Measurements from ENCODE around the gene CNTN4.

Gene CNTN4

DNA sequence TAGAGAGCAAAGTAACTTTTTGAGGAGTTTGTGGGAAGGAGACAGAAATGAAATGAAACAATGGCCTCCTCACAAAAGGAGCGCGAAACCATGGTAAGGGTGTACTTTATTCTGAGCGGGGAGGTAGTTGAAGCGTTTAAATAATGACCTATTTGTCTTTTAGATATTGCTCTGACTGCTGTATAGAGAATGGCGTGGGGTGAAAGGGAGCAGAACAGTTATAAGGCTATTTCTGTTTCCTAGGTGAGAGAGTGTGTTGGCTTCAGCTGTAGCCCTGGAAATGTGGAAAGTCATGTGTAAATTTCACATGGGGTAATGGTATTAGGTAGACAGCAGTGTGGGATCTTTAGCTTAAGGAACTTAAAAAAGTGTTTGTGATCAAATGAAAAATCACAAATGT is 54.9 kb downstream of the CNTN4 start:
- DNase-seq = no peak

DNA sequence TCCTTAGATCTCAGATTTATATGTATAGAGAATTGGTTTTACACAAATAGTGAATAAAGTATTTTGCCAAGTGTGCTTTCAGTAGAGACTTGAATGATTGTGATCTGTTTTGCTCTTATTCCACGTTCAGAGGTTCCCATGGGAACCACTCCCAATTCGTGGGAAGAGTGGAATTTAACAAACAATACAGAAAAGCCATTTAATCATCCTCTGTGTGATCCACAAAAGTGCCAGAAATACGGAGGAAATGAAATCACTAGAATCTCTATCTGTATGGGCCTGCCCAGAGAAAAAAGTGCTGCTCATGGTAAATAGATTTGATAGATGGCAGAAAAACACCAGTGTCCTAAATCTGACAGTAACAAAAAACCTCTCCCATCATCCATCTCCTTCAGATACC is 56.0 kb downstream of the CNTN4 start:
- DNase-seq = no peak

DNA sequence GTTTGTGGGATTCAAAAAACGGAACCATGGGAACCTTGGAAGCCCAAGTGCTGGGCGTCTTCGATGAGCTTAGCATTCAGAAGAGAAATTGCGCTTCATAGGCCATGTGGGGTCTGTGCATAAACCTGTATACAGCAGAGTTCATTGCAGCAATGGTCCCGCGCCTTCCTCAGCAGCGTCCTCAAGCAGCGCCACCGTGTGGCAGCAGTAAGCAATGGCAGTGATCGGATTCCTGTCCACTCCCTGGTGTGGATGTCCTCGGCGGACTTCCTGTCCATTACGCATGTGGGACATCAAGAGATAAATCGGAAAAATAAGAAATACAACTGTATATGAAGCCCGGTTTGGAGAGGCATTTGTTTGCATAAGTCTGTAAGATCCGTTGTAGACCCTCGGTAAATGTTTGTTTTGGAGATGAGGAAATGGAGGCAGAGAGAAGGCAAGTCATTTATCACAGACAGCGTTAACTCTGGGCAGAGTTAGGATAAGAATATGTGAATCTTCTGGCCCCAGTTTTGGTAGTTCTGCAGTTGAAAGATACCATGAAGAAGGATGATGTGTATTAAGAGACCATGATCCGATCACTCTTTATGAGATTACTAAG is 57.7 kb downstream of the CNTN4 start:
- peak; percentile 5 to 7 for DNase-seq

DNA sequence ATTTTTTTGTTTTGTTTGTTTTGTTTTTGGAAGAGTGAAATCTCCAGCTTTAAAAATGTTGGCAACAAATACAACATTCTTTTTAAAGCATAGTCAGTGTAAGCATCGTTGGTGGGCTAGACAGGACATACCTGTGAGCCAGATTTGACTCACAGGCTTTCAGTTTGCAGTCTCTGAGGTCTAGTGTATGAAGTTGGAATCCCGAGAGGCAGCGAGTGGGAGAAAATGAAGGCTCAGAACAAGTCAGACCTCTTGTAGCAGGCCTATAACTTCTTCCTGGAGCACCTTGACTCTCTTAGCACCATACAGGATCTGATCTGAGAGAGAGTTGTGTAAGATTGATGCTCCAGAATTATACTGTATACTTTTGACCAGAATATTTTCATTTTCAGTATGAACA is 60.2 kb downstream of the CNTN4 start:
- DNase-seq = no peak

DNA sequence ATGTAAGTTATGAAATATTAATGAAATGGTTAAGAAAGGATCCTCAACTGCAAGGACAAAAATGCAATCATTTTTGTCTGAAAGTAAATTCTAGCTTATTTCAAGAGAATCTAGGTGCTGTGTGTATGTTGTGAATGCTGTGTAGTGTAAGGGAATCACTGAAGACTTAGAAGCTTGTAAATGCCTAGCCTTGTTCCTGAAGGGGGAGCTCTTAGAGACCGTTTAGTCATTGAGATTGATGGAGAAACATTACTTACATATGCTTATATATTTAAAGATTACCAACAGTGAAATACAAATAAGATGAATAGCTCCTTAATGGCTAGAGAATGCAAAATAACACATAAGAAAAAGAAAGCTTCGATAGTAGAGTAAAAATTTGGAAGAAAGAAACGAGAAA is 67.9 kb downstream of the CNTN4 start:
- no peak for DNase-seq

DNA sequence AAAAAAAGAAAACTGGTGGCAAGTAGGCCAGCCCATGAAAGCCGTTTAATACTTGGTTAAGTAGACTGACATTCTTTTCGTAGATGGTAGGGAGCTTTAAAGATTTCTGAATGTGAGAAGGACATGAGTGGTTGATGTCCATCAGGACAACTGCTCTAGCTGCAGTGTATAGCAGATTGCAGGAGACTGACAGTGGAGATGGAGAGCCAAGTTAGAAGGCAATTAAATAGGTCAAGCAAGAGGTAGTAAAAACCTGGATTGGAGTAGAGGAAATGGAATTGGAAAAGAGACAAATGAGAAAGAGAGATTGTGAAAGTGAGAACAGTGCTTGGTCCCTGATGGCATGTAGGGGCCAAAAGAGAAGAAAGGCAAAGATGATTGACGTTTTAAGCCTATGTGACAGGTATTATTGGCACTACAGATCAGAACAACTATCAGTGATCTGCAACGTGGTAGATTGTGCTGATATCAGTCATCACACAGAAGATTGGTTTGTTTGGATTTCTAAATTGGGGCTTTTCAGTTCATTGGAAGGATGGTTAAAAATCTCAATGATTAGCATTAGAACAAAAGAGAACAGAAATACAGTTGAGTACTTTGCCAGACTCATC is 74.0 kb downstream of the CNTN4 start:
- no peak for DNase-seq

DNA sequence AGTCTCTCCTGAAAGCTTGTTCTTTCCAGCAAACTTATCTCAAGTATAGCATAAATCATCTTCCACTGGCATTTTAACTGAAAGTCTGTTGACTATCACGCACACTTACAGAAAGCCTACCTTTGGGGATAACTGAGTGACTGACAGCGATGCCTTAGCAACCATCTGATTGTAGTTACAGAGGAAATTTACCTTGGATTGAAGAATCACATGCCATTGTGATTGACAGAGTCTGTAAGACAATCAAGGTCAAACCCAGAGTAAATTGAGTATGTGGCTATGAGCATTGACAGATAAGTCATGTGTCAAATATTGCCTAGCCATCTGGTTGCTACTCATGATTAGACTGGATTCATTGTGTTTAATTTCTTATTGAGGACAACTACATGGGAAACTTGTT is 82.0 kb downstream of the CNTN4 start:
- no peak for DNase-seq

DNA sequence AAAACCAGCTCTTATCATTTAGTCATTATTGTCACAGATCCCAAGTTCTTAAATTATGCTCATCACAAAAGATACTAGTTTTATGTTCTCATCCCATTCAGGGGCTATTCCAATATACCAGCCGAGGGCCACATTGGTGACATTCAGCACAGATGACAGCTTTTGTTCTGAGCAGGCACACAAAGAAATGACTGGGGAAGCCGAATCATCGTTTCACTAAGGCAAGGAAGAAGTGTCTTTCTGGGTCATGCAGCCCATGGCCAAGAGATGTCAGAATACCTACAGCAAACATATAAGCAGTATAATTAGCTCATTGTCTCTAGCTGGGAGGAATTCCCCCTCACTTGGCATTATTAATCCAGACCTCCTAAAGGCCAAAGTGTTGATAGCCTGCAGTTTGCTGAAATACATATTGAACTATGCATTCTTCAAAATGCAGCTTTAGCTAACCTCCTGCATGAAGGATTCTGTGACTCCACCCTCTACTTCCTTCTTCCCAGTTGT is 100.2 kb downstream of the CNTN4 start:
- no peak for DNase-seq

DNA sequence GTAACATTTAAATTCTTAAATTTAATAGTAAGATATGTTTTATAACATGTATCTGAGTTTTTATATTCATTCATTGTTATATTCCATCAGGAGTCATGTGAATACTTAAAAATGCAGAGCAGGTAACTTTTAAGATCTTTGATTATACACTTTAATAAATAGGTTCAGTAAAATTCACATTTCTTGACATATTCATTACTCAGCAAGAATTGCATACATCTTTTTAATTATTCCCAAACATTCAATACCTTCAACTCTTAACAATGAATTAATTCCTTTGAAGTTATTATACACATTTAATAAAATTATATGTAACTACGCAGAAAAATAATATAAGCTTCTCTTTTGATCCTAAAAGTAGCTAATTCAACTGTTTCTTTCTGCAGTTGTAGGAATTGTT is 105.4 kb downstream of the CNTN4 start:
- no peak for DNase-seq

DNA sequence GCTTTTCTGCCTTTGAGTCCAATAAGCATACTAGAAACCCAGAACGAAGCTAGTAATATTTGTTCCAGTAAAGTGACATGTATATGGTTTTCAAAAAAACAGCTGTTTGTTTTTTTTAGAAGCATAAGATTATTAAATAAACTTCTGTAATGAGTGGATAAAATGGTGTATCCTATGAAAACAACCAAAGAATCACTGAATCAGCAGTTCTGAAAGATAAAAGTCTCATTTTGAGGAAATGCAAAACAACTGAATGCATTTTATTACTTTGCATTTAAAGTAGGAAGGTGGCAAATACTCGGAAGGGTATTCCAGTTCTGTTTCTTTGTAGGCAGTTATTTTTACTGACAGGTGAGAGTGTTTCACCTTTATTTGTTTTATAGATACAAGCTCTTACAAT is 107.0 kb downstream of the CNTN4 start:
- no peak for DNase-seq

DNA sequence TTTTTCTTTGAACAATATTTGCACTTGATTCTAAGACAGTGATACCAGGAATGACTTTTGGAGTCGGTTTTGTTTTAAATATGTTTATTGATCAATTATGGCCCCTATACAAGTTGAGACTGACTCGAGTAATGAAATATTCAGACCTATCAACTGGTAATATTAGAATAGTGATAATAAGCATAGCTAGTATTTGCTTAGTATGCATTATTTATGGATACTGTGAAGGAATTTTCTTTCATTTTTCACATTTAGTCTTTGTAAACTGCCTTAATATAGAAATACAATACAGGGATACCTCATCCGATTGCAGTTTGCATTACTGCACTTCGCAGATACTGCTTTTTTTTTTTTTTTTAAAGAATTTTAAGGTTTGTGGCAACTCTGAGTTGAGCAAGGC is 107.9 kb downstream of the CNTN4 start:
- no peak for DNase-seq

DNA sequence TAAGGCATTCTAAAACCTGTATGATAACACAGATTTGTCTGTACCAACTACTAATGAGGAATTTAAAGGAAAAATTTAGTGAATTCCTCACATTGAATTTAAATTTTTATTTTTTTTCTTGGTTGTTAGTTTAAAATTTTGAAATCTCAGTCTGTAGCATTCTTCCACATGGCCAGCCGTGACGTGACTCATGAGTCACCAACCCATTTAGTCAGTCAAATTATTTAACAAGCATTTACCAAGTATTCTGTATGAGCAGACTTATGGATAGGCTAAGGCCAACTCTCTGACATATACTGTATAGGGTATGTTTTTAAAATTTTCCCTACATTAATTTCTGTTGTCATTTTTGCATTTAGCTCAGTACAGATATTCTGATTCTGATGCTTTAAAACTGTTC is 112.9 kb downstream of the CNTN4 start:
- no peak for DNase-seq

DNA sequence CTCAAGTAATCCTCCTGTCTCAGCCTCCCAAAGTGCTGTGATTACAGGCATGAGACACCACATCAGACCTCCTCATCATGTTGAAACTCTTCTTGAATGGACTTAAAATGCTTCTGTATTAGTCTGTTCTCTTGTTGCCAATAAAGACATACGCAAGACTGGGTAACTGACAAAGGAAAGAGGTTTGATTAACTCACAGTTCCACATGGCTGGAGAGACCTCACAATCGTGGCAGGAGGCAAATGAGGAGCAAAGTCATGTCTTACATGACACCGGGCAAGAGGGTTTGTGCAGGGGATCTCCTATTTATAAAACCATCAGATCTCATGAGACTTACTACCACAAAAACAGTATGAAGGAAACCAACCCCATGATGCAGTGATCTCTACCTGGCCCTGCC is 113.5 kb downstream of the CNTN4 start:
- DNase-seq = no peak

DNA sequence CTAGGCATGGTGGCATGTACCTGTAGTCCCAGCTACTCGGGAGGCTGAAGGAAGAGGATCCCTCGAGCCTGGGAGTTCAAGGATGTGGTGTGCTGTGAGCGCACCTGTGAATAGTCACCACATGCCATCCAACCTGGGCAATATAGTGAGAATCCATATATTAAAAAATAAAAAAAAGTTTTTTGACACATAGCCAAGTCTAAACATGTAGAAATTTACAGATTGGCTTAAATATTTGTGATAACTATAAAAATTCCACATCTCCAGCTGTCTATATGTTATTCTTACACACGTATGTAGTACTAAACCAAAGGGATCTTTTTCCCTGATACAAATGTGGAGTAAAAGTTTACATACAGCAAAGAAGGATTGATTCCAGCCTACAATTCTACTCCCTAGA is 119.7 kb downstream of the CNTN4 start:
- DNase-seq = no peak

DNA sequence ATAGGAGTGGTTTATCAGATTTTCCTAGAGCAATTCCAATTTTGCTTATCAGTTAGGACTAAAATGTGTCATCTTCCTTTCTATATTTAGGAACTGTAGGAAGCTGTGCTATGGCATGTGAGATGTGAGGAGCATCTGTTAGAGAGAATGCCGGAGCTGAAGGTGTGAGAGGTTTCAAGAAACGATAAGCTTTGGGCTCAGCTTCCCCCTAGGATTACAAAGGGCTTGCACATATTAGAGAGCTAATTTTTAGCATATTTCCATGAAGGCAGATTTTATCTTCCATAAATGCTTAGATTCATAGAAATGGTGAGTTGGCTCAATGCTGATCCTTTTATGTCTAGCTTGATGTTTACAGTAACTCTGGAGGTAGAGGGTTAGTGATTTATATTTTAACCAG is 120.2 kb downstream of the CNTN4 start:
- DNase-seq = no peak

DNA sequence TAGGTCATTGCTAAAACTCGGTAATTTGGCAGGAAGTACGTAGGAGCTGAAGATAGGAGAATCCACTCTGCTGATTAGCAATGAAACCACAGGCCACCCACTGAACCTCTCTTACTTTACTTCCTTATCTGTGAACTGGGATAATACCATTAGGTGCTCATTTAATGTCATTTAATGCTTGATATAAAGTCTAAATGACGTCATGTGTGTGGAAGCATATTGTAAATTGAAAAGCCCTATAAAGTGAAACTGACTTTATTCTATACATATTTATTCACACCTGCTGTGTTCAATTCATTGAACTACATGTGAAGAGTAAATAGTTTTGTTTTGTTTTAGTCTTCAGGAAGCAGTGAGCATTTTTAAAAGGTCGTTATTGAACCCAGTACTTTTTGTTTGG is 137.5 kb downstream of the CNTN4 start:
- no peak for DNase-seq

DNA sequence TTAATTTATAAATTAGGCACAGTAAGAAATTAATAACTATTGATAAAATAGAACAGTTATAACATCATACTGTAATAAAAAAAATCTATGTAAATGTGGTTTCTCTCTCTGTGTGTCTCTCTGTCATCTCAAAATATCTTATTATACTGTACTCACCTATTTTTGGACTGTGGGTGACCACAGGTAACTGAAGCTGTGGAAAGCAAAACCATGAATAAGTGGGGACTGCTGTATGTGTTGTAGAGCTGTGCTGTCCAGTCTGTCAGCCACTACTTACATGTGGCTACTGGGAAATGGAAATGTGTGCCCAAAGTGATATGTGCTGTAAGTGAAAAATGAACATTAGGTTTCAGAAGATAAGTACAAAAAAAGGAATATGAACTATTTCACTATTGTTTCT is 145.5 kb downstream of the CNTN4 start:
- DNase-seq = no peak

DNA sequence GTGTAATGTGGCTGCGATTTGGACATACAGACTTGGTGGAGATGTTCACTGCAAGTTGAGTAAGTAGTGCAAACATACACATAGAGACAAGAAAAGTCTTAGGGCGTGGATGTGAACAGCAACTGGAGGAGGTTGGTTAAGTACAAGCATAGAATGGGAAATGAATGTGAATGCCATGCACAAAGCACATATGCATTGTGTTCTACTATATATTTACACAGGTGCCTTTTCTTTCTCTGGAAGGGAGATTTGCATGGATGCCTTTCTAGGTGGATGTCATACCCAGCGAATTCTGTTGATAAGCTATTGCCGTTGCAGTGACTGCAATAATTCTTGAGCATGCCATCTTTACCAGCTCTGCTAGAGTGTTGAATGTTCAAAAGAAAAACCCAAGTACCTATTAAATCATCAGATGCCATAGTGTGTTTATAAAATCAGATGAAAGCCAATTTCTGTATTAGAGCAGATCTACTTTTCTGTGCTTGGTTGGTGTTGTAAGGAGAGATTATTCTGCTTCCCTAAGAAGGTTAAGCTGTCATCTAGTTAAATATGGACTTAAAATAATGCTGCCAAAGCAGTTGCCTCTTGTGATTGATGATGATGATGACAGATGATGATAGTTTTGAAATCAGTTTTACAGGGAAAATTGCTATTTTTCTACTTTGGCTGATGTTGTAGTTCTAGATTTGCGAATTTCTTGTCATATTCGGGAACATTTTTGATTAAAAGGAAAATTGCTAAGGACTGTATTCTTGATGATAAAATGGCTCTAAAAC is 148.4 kb downstream of the CNTN4 start:
- DNase-seq = no peak

DNA sequence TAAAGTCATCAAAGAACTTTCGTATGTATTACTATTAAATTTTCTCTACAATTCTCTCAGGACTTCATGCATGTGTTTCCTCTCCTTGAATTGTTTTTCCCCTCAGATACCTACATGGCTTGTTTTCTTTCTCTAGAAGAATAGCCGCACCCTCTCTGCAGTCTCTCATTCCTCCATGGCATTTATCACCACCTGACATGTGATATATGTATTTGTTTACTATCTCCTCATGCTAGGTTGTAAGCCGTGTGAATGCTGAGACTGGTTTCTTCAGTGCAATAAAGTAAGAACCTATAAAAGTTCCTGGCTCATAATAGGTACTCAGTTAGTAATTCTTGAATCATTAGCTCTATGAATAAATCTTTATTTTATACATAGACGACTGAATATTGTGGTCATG is 149.2 kb downstream of the CNTN4 start:
- DNase-seq = no peak

DNA sequence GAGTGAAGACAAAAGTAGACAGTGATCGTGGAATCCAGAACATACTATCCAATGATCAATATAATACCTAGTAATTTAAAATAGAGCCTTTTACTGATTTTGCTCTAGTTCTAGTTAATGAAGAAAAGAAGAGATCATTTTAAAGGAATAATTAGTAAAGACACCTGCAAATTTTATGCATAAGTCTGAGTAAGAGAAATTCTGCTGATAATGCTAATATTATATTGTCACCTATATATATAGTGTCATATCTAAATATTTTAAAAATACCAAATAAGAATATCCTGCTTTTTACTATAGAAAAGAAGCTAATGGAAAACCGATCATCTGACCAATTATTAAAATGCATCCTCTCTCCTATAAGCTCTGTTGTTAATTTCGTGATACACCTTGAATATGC is 152.1 kb downstream of the CNTN4 start:
- no peak for DNase-seq

DNA sequence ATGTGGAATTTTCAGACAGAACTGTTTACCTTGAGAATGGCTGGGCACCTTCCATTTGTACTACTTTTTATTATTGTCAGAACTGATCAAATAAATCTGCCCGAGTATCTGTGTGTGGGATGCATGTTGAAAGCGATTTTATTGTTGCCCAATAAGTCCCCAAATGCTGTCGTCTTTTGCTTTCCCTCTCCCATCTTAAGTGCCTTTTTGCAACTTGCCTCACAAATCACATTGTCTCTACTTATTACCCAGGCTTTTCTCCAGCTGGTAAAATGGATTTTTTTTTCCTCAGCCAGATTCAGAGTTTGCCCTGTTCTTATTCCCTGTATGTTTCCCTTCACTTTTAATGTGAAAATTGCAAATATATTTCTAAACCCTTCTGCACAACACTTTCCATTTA is 163.1 kb downstream of the CNTN4 start:
- DNase-seq = no peak

DNA sequence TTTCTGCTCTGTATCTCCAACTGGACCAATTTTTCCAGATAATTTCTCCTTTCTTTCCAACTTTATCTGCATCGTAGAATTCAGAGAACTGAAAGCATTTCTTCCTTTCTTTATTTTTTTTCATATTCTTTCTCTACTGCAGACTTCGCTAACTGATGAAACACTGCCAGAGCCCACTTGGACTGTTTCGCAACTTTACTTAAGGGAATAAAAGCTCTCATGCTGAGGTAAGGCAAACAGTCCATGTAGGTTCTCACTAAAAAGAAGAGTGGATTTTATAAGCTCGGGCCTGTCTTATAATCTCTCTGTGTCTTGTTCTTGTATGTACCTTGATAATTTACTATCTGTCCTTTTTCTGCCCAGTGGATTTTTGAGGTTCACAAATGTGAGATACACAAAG is 163.5 kb downstream of the CNTN4 start:
- no peak for DNase-seq

DNA sequence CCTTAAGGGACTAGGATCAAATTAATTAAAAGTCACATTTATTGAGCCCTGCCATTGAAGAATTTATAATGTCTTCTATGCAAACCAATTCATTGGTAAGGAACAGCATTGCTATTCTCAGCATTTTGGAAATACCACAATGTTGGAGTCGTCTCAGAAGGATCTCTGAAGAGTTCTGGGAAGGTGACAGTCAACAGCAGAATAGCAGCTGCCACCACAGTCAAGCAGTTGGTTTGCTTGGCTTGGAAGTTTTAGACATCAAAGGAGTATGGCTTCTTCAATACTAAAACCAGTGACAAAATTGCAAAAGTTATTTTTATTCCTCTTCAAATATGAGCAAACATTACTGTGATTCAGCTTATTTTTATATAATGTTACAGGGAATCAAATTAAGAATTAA is 167.9 kb downstream of the CNTN4 start:
- DNase-seq = no peak

DNA sequence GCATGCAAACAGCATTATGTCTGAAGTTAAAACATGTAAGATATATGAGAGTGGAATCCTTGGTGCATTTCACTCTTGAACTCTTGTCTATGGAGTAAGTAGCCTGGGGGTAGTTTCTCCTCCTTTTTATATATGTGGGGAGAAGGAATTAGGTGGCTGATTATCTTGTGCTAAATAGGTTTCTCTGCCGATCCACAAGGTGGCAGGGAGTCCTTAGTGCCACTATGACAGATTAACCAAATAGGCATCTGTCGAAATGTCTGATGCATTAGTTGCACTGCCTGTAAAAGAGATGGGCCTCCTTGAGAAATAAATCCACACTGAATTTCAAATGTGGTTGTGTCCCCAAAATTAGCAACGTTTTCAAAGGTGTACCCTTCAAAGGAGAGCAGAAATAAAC is 170.1 kb downstream of the CNTN4 start:
- DNase-seq = no peak

DNA sequence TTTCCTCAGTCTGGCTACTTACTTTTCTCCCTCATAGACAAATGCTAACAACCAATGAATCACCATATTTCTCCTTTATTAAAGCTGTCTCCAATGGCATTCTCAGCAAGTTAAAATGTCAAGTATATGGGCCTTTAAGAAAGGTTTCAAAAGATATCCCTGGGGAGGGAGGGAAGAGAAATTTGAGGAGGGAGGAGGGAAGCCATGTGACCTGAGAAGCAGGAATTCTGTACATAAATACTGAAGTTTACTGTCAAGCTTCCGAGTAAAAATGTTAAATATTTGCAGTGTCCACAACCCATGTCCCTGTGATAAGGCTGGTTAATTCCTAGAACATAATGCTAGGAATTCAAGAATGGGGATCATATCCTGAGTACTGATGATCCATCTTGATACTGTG is 175.9 kb downstream of the CNTN4 start:
- DNase-seq = no peak

Data from stimulated activated CD4-positive, alpha-beta T cell treated with anti-CD3 and anti-CD28 coated beads, Interleukin-2, amount 100 ng/mL, for 48 hours (primary cell).